Motor neuron (in vitro differentiated cells): ENCODE results near the gene FOXP3. TPM values are rescaled to one million over a fixed set of nuclear protein-coding genes. Genes with fewer than 3 reads are reported as not detected.

Source experiments
- ATAC-seq, 8 experiments: fragments of 200-7000 bp; cut with Tn5 transposase; replicated peaks in 6 of 8; 2 replicates each; pipeline ENCODE4 v1.8.0; 2021; ENCODE audit warnings: mild to moderate bottlenecking in 8 of 8, moderate library complexity in 8 of 8
- H3K27ac ChIP-seq, 2 donors: fragments of 250-450 bp; sonication (Bioruptor Pico); 2 replicates each; pipeline ENCODE4 v1.9.0; 2021; ENCODE audit warnings: antibody characterized with exemption in 2 of 2, mild to moderate bottlenecking in 2 of 2, moderate library complexity in 1 of 2
- H3K4me1 ChIP-seq, 2 donors: fragments of 250-450 bp; sonication (Bioruptor Pico); replicated peaks in 1 of 2; 2 replicates each; pipeline ENCODE4 v1.6.1; 2021; ENCODE audit warnings: antibody characterized with exemption in 2 of 2, mild to moderate bottlenecking in 2 of 2, moderate library complexity in 1 of 2
- H3K4me3 ChIP-seq, 5 donors: fragments of 250-450 bp; sonication (Bioruptor Pico); 2 replicates each; pipeline ENCODE4 v1.9.0; 2021; ENCODE audit warnings: antibody characterized with exemption in 5 of 5, mild to moderate bottlenecking in 5 of 5, moderate library complexity in 4 of 5
- WGBS, 10 experiments: fragments of 450-650 bp; shearing (Covaris generic); methylation state at CpG; one replicate each; pipeline ENCODE4 v1.0.0; 2022; 5-methylcytosine and 5-hydroxymethylcytosine counted together
- in situ Hi-C, 9 experiments: fragments of 400-800 bp; cut with MboI; loops; one replicate each; pipeline ENCODE4 v1.15.0; 2021; ENCODE audit warnings: low sequenced_read_pairs in 9 of 9, low pct_unique_long_range_greater_than_20kb in 2 of 9; ENCODE audit not compliant: unreplicated experiment in 9 of 9
- total RNA-seq, 8 experiments: library from RNA; unstranded; fragments of 300-600 nt; gene quantifications; 2 replicates each; pipeline versions ENCODE4 v1.2.3 to v1.2.4, GENCODE V29; 2022

FOXP3 gene
- total RNA-seq, 8 experiments from 2014 or later = 0.11 to 0.84 (median 0.26) TPM

DNA sequence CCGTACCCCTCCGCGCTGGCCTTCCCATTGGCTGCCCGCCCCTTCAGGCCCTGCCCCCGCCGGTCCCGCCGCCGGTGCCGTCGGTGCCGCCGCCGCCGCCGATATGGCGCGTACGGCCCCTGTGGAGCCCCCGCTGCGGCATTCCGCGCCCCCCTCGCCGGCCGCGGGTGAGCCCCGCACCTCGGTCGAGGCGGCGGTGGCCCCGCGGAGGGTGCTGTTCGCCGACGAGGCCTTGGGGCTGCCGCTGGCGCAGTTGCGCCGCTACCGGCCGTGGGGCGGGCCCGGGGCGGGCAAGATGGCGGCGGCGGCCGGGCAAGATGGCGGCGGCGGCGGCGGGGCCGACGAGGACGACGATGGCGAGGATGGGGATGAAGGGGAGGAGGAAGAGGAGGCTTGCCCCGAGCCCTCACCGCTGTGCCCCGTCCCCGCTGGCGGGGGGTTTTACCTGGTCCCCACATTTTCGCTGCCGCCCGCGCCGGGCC, 5.3 kb upstream of the FOXP3 start, which contains the start of gene PPP1R3F:
Gene PPP1R3F, plus strand, starts transcription at position 27 of the 482 bp plus-strand sequence. Its CDS starts 77 bp downstream, at position 104.
- in situ Hi-C loops = no loop called here
- H3K4me3 ChIP-seq = peak within 1 kb of the TSS; percentile 52 to 93 (median 75)
- peaks cover 21 to 25% of the 10 kb centered on the region in 2 donors for H3K4me1 ChIP-seq
- H3K27ac ChIP-seq = peak within 1 kb of the TSS; percentile 99
- ATAC-seq = peak; percentile 1 to 6 (median 2)
- WGBS, 10 experiments = no CpG with 5 or more reads among the region's 70 CpGs

DNA sequence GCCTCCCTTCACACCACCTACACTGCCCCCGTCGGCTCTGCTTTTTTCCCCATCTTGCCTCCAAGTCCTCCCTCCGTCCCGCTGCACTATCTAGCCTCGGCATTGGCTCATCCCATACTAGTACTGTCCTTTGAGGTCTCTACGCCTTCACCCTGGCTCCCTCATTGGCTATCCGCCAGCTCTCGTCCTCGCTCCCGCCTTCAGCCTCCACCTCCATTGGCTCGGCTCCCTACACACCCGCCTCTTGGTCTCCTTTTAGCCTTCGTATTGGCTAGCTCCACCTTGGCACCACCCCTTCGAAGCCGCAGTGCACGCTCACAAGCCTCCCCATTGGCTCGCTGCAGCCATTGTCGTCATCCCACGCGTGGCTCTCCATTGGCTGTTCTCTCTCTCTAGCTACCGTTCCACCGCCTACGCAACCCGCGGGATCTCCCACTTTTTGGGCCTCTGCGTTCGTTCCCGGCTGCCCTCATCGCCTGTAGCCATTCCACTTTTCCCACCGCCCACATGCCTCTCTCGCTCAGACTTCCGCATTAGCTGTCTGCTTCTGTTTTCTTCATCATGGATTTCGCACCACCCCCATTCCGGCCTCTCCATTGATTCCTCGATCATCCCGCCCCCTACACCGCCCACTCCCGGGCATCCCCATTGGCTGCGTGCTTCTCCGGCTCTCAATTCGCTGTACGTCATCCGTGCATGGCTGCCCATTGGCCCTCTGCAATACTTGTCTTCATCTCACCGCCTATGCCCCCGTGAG, 4.7 kb upstream of the FOXP3 start:
- in situ Hi-C loops = no loop called here
- Histone ChIP-seq H3K27ac (peak overlapping the region; percentile 99), H3K4me3 (peak overlapping the region; percentile 52 to 93 (median 75)), H3K4me1 (peaks cover 21 to 25% of the 10 kb centered on the region in 2 donors)
- peak; percentile 84 to 92 (median 90) for ATAC-seq
- 0 to 46% (median 17%) methylated on average over 2 to 13 of the region's 45 CpGs; no CpG with 5 or more reads in 7 of the 10 experiments for WGBS, 10 experiments

DNA sequence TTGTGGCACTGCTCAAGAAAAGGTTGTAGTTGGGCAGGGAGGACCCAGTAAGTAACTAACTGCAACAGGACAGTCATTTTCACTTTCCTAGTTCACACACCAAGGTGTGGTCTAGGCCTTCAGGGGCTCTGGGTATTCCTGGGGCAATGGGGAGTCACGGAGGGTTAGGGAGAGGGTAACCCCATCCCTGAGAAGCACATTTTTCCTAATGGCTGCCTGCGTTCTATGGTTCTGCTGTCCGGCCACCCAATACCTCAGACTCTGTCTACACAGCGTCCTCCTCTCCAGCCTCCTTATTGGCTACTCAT, 4.1 kb upstream of the FOXP3 start:
- in situ Hi-C loops = no loop called here
- WGBS, 10 experiments = 14% methylated on average over 1 of the region's 4 CpGs; no CpG with 5 or more reads in 9 of the 10 experiments
- peak overlapping the region; percentile 89 for H3K27ac ChIP-seq
- peak overlapping the region; percentile 40 to 75 (median 45) for H3K4me3 ChIP-seq
- no peak for ATAC-seq
- H3K4me1 ChIP-seq = peaks cover 21 to 25% of the 10 kb centered on the region in 2 donors

GRCh38 chrX:49266523-49267445, 2.3 kb upstream of the FOXP3 start:
- ATAC-seq = no peak
- WGBS, 10 experiments = 8 to 100% (median 44%) methylated on average over 1 to 4 of the region's 10 CpGs; no CpG with 5 or more reads in 4 of the 10 experiments
- in situ Hi-C loops = no loop called here
- Histone ChIP-seq H3K4me3 (no peak overlapping the region), H3K4me1 (peaks cover 14 to 15% of the 10 kb centered on the region in 2 donors), H3K27ac (no peak overlapping the region)

DNA sequence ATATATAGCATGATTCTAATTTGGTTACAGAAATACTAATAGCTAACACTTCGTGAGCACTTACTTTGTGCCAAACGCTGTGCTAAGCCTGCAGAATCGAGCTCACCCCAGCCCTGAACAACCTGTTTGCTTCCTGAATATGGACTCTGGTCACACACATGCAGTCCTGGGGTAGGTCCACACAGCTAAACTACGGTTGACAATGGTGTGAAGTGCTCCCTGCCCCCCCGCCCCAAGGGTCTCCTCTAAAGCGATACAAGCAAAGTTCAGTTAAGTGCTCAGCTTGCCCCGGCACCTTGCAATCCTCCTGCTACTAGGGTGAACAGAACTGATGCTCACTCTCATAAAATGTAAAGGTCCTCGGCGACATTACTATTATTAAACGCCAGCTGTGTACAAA, 879 bp downstream of the FOXP3 start:
- WGBS, 10 experiments = 0 to 80% (median 51%) methylated on average over 1 to 10 of the region's 10 CpGs; no CpG with 5 or more reads in 7 of the 10 experiments
- peaks cover 0 to 4% of the 10 kb centered on the region in 2 donors for H3K4me1 ChIP-seq
- in situ Hi-C loops = no loop called here
- H3K27ac ChIP-seq = no peak overlapping the region
- H3K4me3 ChIP-seq = no peak overlapping the region
- ATAC-seq = no peak

DNA sequence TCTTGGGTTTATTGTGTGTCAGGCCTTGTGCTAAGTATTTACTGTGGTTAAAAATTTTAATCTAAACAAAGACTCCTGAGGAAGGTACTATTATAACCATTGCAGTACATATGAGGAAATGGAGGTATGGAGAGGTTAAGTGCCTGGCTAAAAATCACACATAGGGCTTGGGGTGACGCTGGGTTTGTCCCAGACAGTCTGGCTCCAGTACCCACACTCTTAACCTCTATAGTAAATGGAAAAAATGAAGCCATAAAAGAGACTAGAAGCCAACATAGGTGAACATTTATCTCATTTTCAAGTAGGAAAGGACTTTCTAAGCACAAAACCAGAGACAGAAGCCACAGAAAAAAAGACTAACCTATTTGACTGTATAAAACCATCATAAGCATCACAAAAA, 1.9 kb downstream of the FOXP3 start:
- WGBS, 10 experiments = 0 to 44% (median 0%) methylated on average over 1 of the region's 1 CpG; no CpG with 5 or more reads in 7 of the 10 experiments
- no peak for ATAC-seq
- H3K27ac ChIP-seq = no peak overlapping the region
- no peak overlapping the region for H3K4me3 ChIP-seq
- in situ Hi-C loops = no loop called here
- no peaks in the 10 kb centered on the region for H3K4me1 ChIP-seq

- no peak overlapping the region for H3K27ac ChIP-seq
- ATAC-seq = no peak
- no peaks in the 10 kb centered on the region for H3K4me1 ChIP-seq
- in situ Hi-C loops = no loop called here
- 17 to 40% methylated on average over 1 of the region's 17 CpGs; no CpG with 5 or more reads in 8 of the 10 experiments for WGBS, 10 experiments
- no peak overlapping the region for H3K4me3 ChIP-seq
Measured at GRCh38 chrX:49260221-49260985, 4.1 kb downstream of the FOXP3 start.

DNA sequence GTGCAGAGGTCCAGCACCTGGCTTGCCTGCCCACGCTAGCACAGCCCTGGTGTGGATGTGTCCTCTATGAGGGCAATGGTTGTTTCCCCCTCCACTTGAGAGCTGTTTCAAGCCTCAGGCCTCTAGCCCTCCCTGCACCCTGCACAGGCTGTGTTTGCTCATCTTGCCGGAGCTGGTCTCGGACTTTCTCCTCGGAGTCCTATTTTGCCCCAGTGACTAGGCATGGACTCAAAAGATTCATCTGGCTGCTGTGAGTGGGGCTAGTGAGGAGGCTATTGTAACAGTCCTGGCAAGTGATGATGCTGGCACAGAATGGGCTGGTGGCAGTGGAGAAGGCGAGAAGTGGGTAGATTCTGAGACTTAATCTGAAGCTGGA, 5.8 kb downstream of the FOXP3 start:
- ATAC-seq = no peak
- Histone ChIP-seq H3K27ac (no peak overlapping the region), H3K4me1 (no peaks in the 10 kb centered on the region), H3K4me3 (no peak overlapping the region)
- in situ Hi-C loops = no loop called here
- 40 to 56% methylated on average over 2 to 4 of the region's 5 CpGs; no CpG with 5 or more reads in 8 of the 10 experiments for WGBS, 10 experiments

GRCh38 chrX:49257846-49258748, 6.4 kb downstream of the FOXP3 start:
- no peak overlapping the region for H3K27ac ChIP-seq
- no peak overlapping the region for H3K4me3 ChIP-seq
- no peak for ATAC-seq
- no CpG with 5 or more reads among the region's 20 CpGs for WGBS, 10 experiments
- in situ Hi-C loops = no loop called here
- no peaks in the 10 kb centered on the region for H3K4me1 ChIP-seq

DNA sequence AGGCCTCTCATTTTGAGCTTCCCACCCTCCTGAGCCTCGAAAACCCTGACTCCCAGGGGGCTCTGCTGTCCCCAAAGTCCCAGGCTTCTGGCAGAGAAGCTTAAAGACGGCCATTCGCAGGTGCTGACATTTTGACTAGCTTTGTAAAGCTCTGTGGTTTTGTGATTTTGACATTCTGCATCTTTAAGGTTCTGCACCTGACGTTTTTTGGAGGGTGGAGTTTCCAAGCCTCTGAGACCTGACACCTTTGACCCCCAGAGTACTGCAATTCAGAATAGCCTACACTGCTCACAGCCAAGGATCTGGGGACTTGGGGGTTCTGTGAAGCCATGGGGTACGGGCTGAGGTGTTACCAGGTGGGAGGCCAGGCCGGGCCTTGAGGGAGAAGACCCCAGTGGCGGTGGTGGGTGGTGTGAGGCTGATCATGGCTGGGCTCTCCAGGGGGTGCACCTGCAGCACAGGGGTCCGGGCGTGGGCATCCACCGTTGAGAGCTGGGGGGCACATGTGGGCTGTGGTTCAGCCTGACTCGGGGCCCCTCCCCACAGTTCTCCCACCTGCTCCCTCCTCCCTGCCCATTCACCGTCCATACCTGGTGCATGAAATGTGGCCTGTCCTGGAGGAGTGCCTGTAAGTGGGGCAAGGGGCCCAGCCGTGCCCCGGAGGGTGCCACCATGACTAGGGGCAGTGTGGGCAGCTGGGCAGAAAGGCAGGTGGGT, 7.3 kb downstream of the FOXP3 start:
- Histone ChIP-seq H3K4me3 (no peak overlapping the region), H3K27ac (no peak overlapping the region), H3K4me1 (no peaks in the 10 kb centered on the region)
- WGBS, 10 experiments = 11 to 70% methylated on average over 2 to 3 of the region's 14 CpGs; no CpG with 5 or more reads in 8 of the 10 experiments
- ATAC-seq = no peak
- in situ Hi-C loops = no loop called here

- H3K27ac ChIP-seq = no peak overlapping the region
- WGBS, 10 experiments = 79% methylated on average over 2 of the region's 9 CpGs; no CpG with 5 or more reads in 9 of the 10 experiments
- no peaks in the 10 kb centered on the region for H3K4me1 ChIP-seq
- no peak overlapping the region for H3K4me3 ChIP-seq
- ATAC-seq = no peak
- in situ Hi-C loops = no loop called here
Measured at GRCh38 chrX:49256268-49256995, 8.1 kb downstream of the FOXP3 start.
